Activated gamma-delta T cell treated with Interleukin-2 at 50 U/mL for 16 hours (primary cell): ENCODE data around the gene CCDC77.

Experiments
- DNase-seq: peaks from one replicate; pipeline ENCODE4 v3.0.0-alpha.2; 2020

CCDC77 gene

GRCh38 chr12:454833-455232 is 53.4 kb downstream of the CCDC77 start:
- no peak for DNase-seq

- no peak for DNase-seq
Observed at GRCh38 chr12:455821-456220, 54.4 kb downstream of the CCDC77 start.

GRCh38 chr12:457676-458075 is 56.2 kb downstream of the CCDC77 start:
- no peak for DNase-seq

GRCh38 chr12:459050-459429 is 57.6 kb downstream of the CCDC77 start:
- DNase-seq, result no peak

- DNase-seq, result peak; percentile 17
Observed at GRCh38 chr12:459430-460258, 58.2 kb downstream of the CCDC77 start, which contains the start of gene B4GALNT3. TSS of gene B4GALNT3 (plus strand) at chr12:459939. CDS start at chr12:460377, 438 bp downstream.

GRCh38 chr12:460261-461230 is 59.1 kb downstream of the CCDC77 start:
- DNase-seq, result peak; percentile 38

- DNase-seq, result no peak
Observed at GRCh38 chr12:461425-461824, 60.0 kb downstream of the CCDC77 start.

- no peak for DNase-seq
Observed at GRCh38 chr12:462936-463705, 61.7 kb downstream of the CCDC77 start.

- no peak for DNase-seq
Observed at GRCh38 chr12:464484-465267, 63.2 kb downstream of the CCDC77 start.

DNA sequence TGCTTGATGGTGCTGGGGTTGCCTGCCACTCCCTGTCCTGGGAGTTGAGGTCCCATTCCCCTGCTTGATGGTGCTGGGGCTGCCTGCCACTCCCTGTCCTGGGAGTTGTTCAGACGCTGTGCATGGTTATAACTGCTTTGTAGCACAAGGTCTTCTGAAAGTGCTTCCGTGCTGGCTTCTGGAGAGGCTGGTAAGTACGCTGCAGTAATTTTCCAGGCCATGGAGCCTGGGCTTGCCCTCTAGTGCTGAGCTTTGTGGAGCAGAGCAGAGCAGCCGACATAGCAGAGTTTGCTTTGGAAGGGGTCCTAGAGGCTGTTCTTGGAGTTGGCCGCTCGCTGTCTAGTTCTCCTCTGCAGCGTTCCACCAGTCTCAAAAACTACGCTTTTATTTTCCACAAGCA is 64.6 kb downstream of the CCDC77 start:
- no peak for DNase-seq

DNA sequence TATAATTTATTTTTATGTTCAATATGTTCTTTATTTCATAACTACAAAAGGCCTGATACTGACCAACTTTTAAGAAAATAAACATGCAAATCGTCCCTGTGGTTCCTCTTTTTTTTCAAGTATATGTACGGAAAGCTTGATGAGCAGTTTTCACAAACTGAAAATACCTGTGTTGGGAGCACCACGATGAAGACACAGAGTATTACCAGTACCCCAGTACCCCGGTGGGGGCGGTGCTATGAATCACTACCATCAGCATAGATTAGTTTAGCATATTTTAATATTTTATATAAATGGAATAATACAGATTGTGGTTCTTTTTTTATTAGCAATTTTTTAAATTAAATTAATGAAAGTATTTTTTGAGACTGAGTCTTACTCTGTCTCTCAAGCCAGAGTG is 65.3 kb downstream of the CCDC77 start:
- no peak for DNase-seq

DNA sequence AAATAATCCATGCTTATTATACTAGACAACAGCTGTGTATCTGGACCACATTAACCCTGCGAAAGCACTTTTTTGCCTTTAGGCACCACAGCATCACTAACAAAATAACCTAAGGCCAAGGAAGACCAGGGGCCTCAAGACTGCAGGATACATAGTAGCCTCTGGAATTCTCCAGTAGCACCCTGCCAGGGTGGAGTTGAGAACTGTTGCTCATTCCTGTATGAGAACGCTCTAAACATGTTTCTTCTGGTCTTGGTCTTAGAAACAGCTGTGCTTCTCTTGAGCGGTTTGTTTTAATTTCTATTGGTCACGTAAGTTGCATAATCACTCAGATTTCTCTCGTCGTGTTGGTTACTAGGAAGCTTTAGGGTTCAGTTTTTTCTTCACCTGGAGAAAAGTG is 66.1 kb downstream of the CCDC77 start:
- no peak for DNase-seq

GRCh38 chr12:468671-469389 is 67.4 kb downstream of the CCDC77 start:
- DNase-seq, result no peak

- no peak for DNase-seq
Observed at GRCh38 chr12:470133-470532, 68.7 kb downstream of the CCDC77 start.

- no peak for DNase-seq
Observed at GRCh38 chr12:473198-473597, 71.8 kb downstream of the CCDC77 start.

- no peak for DNase-seq
Observed at GRCh38 chr12:473863-474577, 72.6 kb downstream of the CCDC77 start.

DNA sequence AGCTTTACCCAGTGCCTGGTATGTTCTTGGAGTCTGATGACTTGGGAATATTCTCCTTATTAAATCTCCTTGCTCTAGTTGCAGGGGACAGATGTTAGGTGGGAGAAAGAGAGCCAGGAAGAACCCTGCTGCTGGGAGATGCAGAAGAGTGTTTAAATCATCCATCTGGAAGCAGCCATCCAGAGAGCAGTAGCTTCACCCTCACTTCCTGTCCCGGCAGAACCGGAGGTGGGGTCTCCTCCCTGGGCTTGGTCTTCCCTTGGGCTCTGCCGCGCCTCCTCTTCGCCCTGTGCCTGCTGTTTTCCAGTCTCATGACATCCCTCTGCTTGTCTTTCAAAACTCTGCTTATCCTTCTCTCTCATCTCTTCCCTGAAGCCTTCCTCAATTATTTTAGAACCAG is 73.8 kb downstream of the CCDC77 start:
- no peak for DNase-seq

DNA sequence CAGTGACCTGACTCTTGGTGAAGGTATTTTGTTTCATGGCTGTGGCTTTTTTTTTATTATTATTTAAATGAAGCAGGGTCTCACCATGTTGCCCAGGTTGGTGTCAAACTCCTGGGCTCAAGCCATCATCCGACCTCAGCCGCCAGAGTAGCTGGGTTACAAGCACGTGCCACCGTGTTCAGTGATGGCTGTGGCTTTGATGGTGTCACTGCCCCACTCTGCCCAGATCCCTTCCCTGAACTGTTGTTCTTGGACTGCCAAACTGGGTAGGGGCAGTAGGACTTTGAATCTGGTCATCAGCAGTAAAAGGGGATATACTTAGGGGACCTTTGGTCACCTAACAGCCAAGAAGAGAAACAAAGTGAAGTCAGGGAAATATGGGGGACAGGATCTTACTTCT is 77.7 kb downstream of the CCDC77 start:
- DNase-seq, result no peak

- no peak for DNase-seq
Observed at GRCh38 chr12:480831-481816, 79.7 kb downstream of the CCDC77 start.
